GM18951 (cell line): Measurements from ENCODE around the gene PAPSS1.
"Not testable (repeated sequence)": the region's sequence is repeated elsewhere in the genome, so short reads cannot be mapped to it uniquely, and the experiment has no call there.

Experiments used
- POLR2A ChIP-seq: IDR thresholded peaks from 4 replicates; pipeline ENCODE4 v1.6.1; 2011; ENCODE audit warnings: mild to moderate bottlenecking; ENCODE audit not compliant: insufficient read length, insufficient read depth; ENCODE audit errors: extremely low read depth
- in situ Hi-C: fragments of 300-500 bp; cut with MboI; formaldehyde crosslinking; loops from one replicate; pipeline ENCODE4 v1.12.0; 2022; ENCODE audit warnings: low sequenced_read_pairs, mixed read lengths, inconsistent platforms; ENCODE audit not compliant: unreplicated experiment

The PAPSS1 gene

GRCh38 chr4:107691378-107691777 is 28.7 kb downstream of the PAPSS1 start:
- in situ Hi-C loops = no loop called here
- no peak for TF ChIP-seq POLR2A

- TF ChIP-seq POLR2A = no peak
- in situ Hi-C loops = no loop called here
Observed at GRCh38 chr4:107689912-107690587, 30.0 kb downstream of the PAPSS1 start.

GRCh38 chr4:107688421-107688820 is 31.6 kb downstream of the PAPSS1 start:
- no peak for TF ChIP-seq POLR2A
- in situ Hi-C loops = no loop called here

GRCh38 chr4:107685740-107686139 is 34.3 kb downstream of the PAPSS1 start:
- in situ Hi-C loops = no loop called here
- no peak for TF ChIP-seq POLR2A

GRCh38 chr4:107683873-107684272 is 36.2 kb downstream of the PAPSS1 start:
- no peak for TF ChIP-seq POLR2A
- in situ Hi-C loops = no loop called here

- no peak for TF ChIP-seq POLR2A
- in situ Hi-C loops = no loop called here
Observed at GRCh38 chr4:107682306-107682705, 37.7 kb downstream of the PAPSS1 start.

- TF ChIP-seq POLR2A = no peak
- in situ Hi-C loops = no loop called here
Observed at GRCh38 chr4:107669068-107669467, 51.0 kb downstream of the PAPSS1 start.

GRCh38 chr4:107666134-107666533 is 53.9 kb downstream of the PAPSS1 start:
- TF ChIP-seq POLR2A = no peak
- in situ Hi-C loops = no loop called here

- TF ChIP-seq POLR2A = no peak
- in situ Hi-C loops = no loop called here
Observed at GRCh38 chr4:107665001-107665400, 55.0 kb downstream of the PAPSS1 start.

GRCh38 chr4:107658400-107659336 is 61.4 kb downstream of the PAPSS1 start:
- no peak for TF ChIP-seq POLR2A
- in situ Hi-C loops = no loop called here

GRCh38 chr4:107655289-107655688 is 64.7 kb downstream of the PAPSS1 start:
- no peak for TF ChIP-seq POLR2A
- in situ Hi-C loops = no loop called here

- in situ Hi-C loops = no loop called here
- no peak for TF ChIP-seq POLR2A
Observed at GRCh38 chr4:107654694-107655093, 65.3 kb downstream of the PAPSS1 start.

- in situ Hi-C loops = not testable (repeated sequence)
Observed at GRCh38 chr4:107651408-107651807, 68.6 kb downstream of the PAPSS1 start.

GRCh38 chr4:107650251-107650650 is 69.8 kb downstream of the PAPSS1 start:
- in situ Hi-C loops = no loop called here
- no peak for TF ChIP-seq POLR2A
